Measurements from ENCODE around the gene OBP2B. TPM values are rescaled to one million over a fixed set of nuclear protein-coding genes. Genes with fewer than 3 reads are reported as not detected.

The OBP2B gene
- total and polyA plus RNA-seq, 9 of the 15 experiments (the other 6 are each of a cell fraction or from before 2014, with no cell fraction given) = not detected

DNA sequence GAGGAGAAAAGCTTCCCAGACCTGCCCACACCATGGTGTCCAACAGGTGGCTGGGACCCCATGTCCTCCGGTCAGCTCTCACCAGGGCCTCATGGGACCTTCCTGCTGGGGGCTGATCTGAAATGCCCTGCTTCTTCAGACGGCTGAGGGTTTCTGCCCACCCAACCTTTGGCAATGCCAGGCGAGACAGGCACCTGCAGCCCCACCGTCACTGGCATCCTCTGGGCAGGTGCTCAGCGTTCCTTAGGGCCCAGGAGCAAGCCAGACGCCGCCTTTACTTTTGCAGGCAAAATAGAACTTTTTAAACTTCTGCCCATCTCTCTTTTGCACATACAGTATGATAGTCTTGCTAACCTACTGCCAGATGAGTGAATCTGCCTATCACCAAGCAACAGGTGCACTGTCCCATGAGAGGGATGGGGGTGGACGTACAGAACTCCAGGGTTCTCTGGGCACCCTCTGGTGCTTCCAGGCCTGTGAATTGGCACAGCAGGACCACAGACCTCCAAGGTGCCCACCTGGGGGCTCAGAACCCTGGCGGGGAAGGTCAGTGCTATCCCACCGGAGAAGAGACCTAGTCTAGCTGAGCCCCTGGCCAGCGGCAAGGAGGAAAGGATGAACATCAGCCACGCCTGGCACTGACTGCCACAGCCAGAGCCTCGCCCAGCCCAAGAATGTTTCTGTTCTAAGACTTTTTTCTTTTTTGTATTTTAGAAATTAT, 7.5 kb downstream of the OBP2B start:
- no peaks in the 10 kb centered on the region for H3K9me1 ChIP-seq (ENCODE audit: control insufficient read depth, insufficient read depth, low read length)
- ChIA-PET POLR2A (interaction anchor here (0.6 to 1.1 kb wide), 4 partner anchors 11 to 253 kb away, joined by 3 to 4 read pairs (median 3); no protein-coding TSS in a partner anchor), CTCF (ENCODE audit: low intra/inter-chr PET ratio) (no interaction called here)
- DNase-seq (ENCODE audit: extremely low read depth in 1 of 4, low spot score in 3 of 4) (no peak), ATAC-seq (no peak), FAIRE-seq (no peak)
- BruUV-seq (replicated peaks) = no TSS peak
- H3K27ac ChIP-seq (ENCODE audit: extremely low read depth, low read depth, low read length) = no peak overlapping the region
- no peak for TF ChIP-seq BRD4 (IDR thresholded peaks at IDR 0.05)
- TF ChIP-seq, protein P1, sequence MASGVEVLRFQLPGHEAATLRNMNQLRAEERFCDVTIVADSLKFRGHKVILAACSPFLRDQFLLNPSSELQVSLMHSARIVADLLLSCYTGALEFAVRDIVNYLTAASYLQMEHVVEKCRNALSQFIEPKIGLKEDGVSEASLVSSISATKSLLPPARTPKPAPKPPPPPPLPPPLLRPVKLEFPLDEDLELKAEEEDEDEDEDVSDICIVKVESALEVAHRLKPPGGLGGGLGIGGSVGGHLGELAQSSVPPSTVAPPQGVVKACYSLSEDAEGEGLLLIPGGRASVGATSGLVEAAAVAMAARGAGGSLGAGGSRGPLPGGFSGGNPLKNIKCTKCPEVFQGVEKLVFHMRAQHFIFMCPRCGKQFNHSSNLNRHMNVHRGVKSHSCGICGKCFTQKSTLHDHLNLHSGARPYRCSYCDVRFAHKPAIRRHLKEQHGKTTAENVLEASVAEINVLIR (CRISPR knock-in tag; IDR thresholded peaks at IDR 0.05) = no peak
- no peak for TF ChIP-seq SIX5 (IDR thresholded peaks at IDR 0.05; ENCODE audit: borderline replicate concordance in 1 of 2, insufficient read depth in 1 of 2, low read depth in 1 of 2, low read length in 2 of 2)
- TF ChIP-seq PURB (CRISPR knock-in tag; IDR thresholded peaks at IDR 0.05; ENCODE audit: low read depth) = no peak
- TF ChIP-seq, protein P2, sequence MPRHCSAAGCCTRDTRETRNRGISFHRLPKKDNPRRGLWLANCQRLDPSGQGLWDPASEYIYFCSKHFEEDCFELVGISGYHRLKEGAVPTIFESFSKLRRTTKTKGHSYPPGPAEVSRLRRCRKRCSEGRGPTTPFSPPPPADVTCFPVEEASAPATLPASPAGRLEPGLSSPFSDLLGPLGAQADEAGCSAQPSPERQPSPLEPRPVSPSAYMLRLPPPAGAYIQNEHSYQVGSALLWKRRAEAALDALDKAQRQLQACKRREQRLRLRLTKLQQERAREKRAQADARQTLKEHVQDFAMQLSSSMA (CRISPR knock-in tag; IDR thresholded peaks at IDR 0.05) = no peak
- TF ChIP-seq CXXC5 (CRISPR knock-in tag; IDR thresholded peaks at IDR 0.05) = no peak
- no peak for TF ChIP-seq NR2C2 (CRISPR knock-in tag; IDR thresholded peaks at IDR 0.05)
- TF ChIP-seq NR2C2 (tag; IDR thresholded peaks at IDR 0.05) = no peak
- TF ChIP-seq DMBX1 (CRISPR knock-in tag; IDR thresholded peaks at IDR 0.05; ENCODE audit: borderline replicate concordance) = no peak
- H3K36me3 ChIP-seq (ENCODE audit: control insufficient read depth, insufficient read depth, low read length) = no peaks in the 10 kb centered on the region
- in situ Hi-C loops (cut with MboI) (no loop called here), intact Hi-C loops (cut with micrococcal nuclease) (no loop called here)
- H3K27me3 ChIP-seq (ENCODE audit: control insufficient read depth in 2 of 2, insufficient read depth in 2 of 2, low read length in 2 of 2) = peaks cover 51 to 85% of the 10 kb centered on the region in 2 experiments
- no peak overlapping the region for H2AFZ ChIP-seq (ENCODE audit: low read depth, low read length)
- no peaks in the 10 kb centered on the region; the same call in 1 of the 2 replicates for H4K20me1 ChIP-seq (replicated peaks; ENCODE audit: control insufficient read depth, insufficient read depth, low read length)
- no peaks in the 10 kb centered on the region for H3K79me2 ChIP-seq (ENCODE audit: control insufficient read depth, insufficient read depth, low read length)
- H3K4me1 ChIP-seq (replicated peaks in 1 of 2; ENCODE audit: control insufficient read depth in 2 of 2, insufficient read depth in 2 of 2, low read length in 2 of 2) = peaks cover 0 to 22% of the 10 kb centered on the region in 2 experiments; a peak in 2 of 5 replicates
- no peaks in the 10 kb centered on the region for H3K9me3 ChIP-seq (replicated peaks; ENCODE audit: control insufficient read depth, insufficient read depth, low read depth, low read length)
- no peak overlapping the region; a peak in 1 of 4 replicates for H3K9ac ChIP-seq (ENCODE audit: insufficient read depth in 1 of 2, low read depth in 2 of 2, low read length in 2 of 2)
- 2% methylated on average over 13 of the region's 13 CpGs for WGBS (ENCODE audit: insufficient coverage, low coverage, missing lambda C conversion rate)
- H3K4me3 ChIP-seq = no peak overlapping the region
- no peak overlapping the region for H3K4me2 ChIP-seq (ENCODE audit: insufficient read depth, low read length)

Data from K562 (cell line).